Prostate gland (tissue), 2 donors: ENCODE data around the gene DNM1L.

Source experiments
- CTCF ChIP-seq, 4 experiments: fragments of 200-600 bp in 2 of 4; fragments of 450-650 bp in 2 of 4; sonication (generic) in 2 of 4; IDR thresholded peaks; 1 replicate in 3 of 4; 2 replicates in 1 of 4; pipeline ENCODE4 v1.5.1; 2016 to 2019; ENCODE audit warnings: antibody characterized with exemption in 4 of 4, mild to moderate bottlenecking in 2 of 4, moderate library complexity in 2 of 4
- POLR2A ChIP-seq: fragments of 450-650 bp; IDR thresholded peaks from one replicate; pipeline ENCODE4 v1.6.1; 2016; ENCODE audit warnings: antibody characterized with exemption, mild to moderate bottlenecking

- no peak for TF ChIP-seq CTCF (IDR thresholded peaks at IDR 0.05)
- no peak for TF ChIP-seq POLR2A
These were observed 57.3 kb downstream of the DNM1L start for GRCh38 chr12:32736445-32736844.
